Measurements from ENCODE around the gene NFE2L3.

The NFE2L3 gene

GRCh38 chr7:26178272-26178960 is 26.4 kb downstream of the NFE2L3 start:
- POLR2A ChIA-PET (ENCODE audit: low non-redundant PET) = no interaction called here

GRCh38 chr7:26179422-26179821 is 27.4 kb downstream of the NFE2L3 start:
- H3K27ac ChIP-seq = no peak overlapping the region
- POLR2A ChIA-PET (ENCODE audit: low non-redundant PET) = interaction anchor here (0.6 kb wide), 1 partner anchor 89 kb away, joined by 4 read pairs; no protein-coding TSS in a partner anchor
- CTCF ChIA-PET = interaction anchor here (0.6 to 1.0 kb wide), 3 partner anchors 12 to 88 kb away, joined by 3 to 5 read pairs (median 4); no protein-coding TSS in a partner anchor
- no peak for DNase-seq (ENCODE audit: low spot score)
- no peak for TF ChIP-seq CTCF (conservative IDR thresholded peaks at IDR 0.05; ENCODE audit: low read depth)

More at GRCh38 chr7:26178272-26178960, 26.4 kb downstream of the NFE2L3 start:
- no peak for DNase-seq (ENCODE audit: low spot score)
- no peak for TF ChIP-seq CTCF (conservative IDR thresholded peaks at IDR 0.05; ENCODE audit: low read depth)
- H3K27ac ChIP-seq = no peak overlapping the region
- CTCF ChIA-PET = no interaction called here

- POLR2A ChIA-PET (ENCODE audit: low non-redundant PET) = interaction anchor here (0.6 kb wide), 1 partner anchor 88 kb away, joined by 4 read pairs; no protein-coding TSS in a partner anchor
- no peak for TF ChIP-seq CTCF (conservative IDR thresholded peaks at IDR 0.05; ENCODE audit: low read depth)
- CTCF ChIA-PET = interaction anchor here (0.6 to 1.1 kb wide), 5 partner anchors 13 to 149 kb away, joined by 3 to 6 read pairs (median 4); no protein-coding TSS in a partner anchor
- H3K27ac ChIP-seq = no peak overlapping the region
- DNase-seq (ENCODE audit: low spot score) = no peak
Observed at GRCh38 chr7:26179826-26180497, 28.0 kb downstream of the NFE2L3 start.

- ChIA-PET CTCF (interaction anchor here (0.7 to 1.1 kb wide), 2 partner anchors 60 to 150 kb away, joined by 3 to 6 read pairs; no protein-coding TSS in a partner anchor), POLR2A (ENCODE audit: low non-redundant PET) (no interaction called here)
- DNase-seq (ENCODE audit: low spot score) = no peak
- H3K27ac ChIP-seq = no peak overlapping the region
- no peak for TF ChIP-seq CTCF (conservative IDR thresholded peaks at IDR 0.05; ENCODE audit: low read depth)
Observed at GRCh38 chr7:26180792-26181198, 28.8 kb downstream of the NFE2L3 start.

- H3K27ac ChIP-seq = no peak overlapping the region
- TF ChIP-seq CTCF (conservative IDR thresholded peaks at IDR 0.05; ENCODE audit: low read depth) = no peak
- DNase-seq (ENCODE audit: low spot score) = no peak
- POLR2A ChIA-PET (ENCODE audit: low non-redundant PET) = no interaction called here
- CTCF ChIA-PET = interaction anchor here (0.8 to 1.1 kb wide), 2 partner anchors 61 to 91 kb away, joined by 4 to 6 read pairs; no protein-coding TSS in a partner anchor
Observed at GRCh38 chr7:26181474-26182227, 29.7 kb downstream of the NFE2L3 start.

GRCh38 chr7:26182283-26182682 is 30.3 kb downstream of the NFE2L3 start:
- DNase-seq (ENCODE audit: low spot score) = no peak
- POLR2A ChIA-PET (ENCODE audit: low non-redundant PET) = no interaction called here
- TF ChIP-seq CTCF (conservative IDR thresholded peaks at IDR 0.05; ENCODE audit: low read depth) = no peak
- H3K27ac ChIP-seq = no peak overlapping the region; the same call in 1 of the 2 replicates
- CTCF ChIA-PET = interaction anchor here (0.8 kb wide), 1 partner anchor 92 kb away, joined by 4 read pairs; no protein-coding TSS in a partner anchor

Data from RWPE1 (cell line).